ENCODE results near the gene RNPEPL1. TPM values are rescaled to one million over a fixed set of nuclear protein-coding genes. Genes with fewer than 3 reads are reported as not detected.

The RNPEPL1 gene
- total RNA-seq, 4 donors from 2014 or later = 49.1 to 127 (median 55.5) TPM

- TF ChIP-seq CTCF (IDR thresholded peaks at IDR 0.05) = no peak
- TF ChIP-seq POLR2AphosphoS5 (IDR thresholded peaks at IDR 0.05) = no peak
- no peak for TF ChIP-seq POLR2A (IDR thresholded peaks at IDR 0.05)
- TF ChIP-seq EP300 (IDR thresholded peaks at IDR 0.05) = no peak
- ATAC-seq = no peak
- H3K27me3 ChIP-seq = no peaks in the 10 kb centered on the region
- no peaks in the 10 kb centered on the region for H3K9me3 ChIP-seq
- H3K4me3 ChIP-seq = no peak overlapping the region
- H3K36me3 ChIP-seq = peaks cover 0 to 83% of the 10 kb centered on the region in 2 donors
- H3K27ac ChIP-seq = no peak overlapping the region
- H3K4me1 ChIP-seq = peaks cover 0 to 27% (median 5%) of the 10 kb centered on the region in 3 donors
- 75% methylated on average over 2 of the region's 32 CpGs; no CpG with 5 or more reads in 1 of the 2 donors for WGBS, 2 donors (ENCODE audit: low coverage in 1 of 2)
Observed at GRCh38 chr2:240576436-240577205, 8.3 kb downstream of the RNPEPL1 start.

GRCh38 chr2:240577281-240578109 is 9.2 kb downstream of the RNPEPL1 start:
- H3K27me3 ChIP-seq = no peaks in the 10 kb centered on the region
- TF ChIP-seq POLR2A (IDR thresholded peaks at IDR 0.05) = no peak
- peaks cover 0 to 75% of the 10 kb centered on the region in 2 donors for H3K36me3 ChIP-seq
- H3K4me3 ChIP-seq = no peak overlapping the region
- WGBS, 2 donors (ENCODE audit: low coverage in 1 of 2) = 100% methylated on average over 1 of the region's 26 CpGs; no CpG with 5 or more reads in 1 of the 2 donors
- H3K9me3 ChIP-seq = no peaks in the 10 kb centered on the region
- peaks cover 0 to 22% (median 5%) of the 10 kb centered on the region in 3 donors for H3K4me1 ChIP-seq
- peak overlapping the region in 1 of 4 donors; percentile 19 for H3K27ac ChIP-seq
- no peak for ATAC-seq

GRCh38 chr2:240578110-240578450 is 9.8 kb downstream of the RNPEPL1 start:
- TF ChIP-seq EP300 (IDR thresholded peaks at IDR 0.05) = no peak
- no peak for TF ChIP-seq POLR2AphosphoS5 (IDR thresholded peaks at IDR 0.05)
- no peak for TF ChIP-seq CTCF (IDR thresholded peaks at IDR 0.05)
- no peak for TF ChIP-seq POLR2A (IDR thresholded peaks at IDR 0.05)
- H3K4me3 ChIP-seq = no peak overlapping the region
- WGBS, 2 donors (ENCODE audit: low coverage in 1 of 2) = no CpG with 5 or more reads among the region's 9 CpGs
- H3K4me1 ChIP-seq = peaks cover 0 to 28% (median 5%) of the 10 kb centered on the region in 3 donors
- ATAC-seq = no peak
- H3K27ac ChIP-seq = peak overlapping the region in 1 of 4 donors; percentile 19
- H3K36me3 ChIP-seq = peaks cover 0 to 69% of the 10 kb centered on the region in 2 donors
- no peaks in the 10 kb centered on the region for H3K27me3 ChIP-seq
- H3K9me3 ChIP-seq = no peaks in the 10 kb centered on the region

GRCh38 chr2:240578488-240578887 is 10.2 kb downstream of the RNPEPL1 start:
- peak overlapping the region in 3 of 4 donors; percentile 17 to 59 (median 19) for H3K27ac ChIP-seq

More at GRCh38 chr2:240578488-240578887, 10.2 kb downstream of the RNPEPL1 start:
- no peak for ATAC-seq
- H3K4me1 ChIP-seq = peaks cover 0 to 32% (median 5%) of the 10 kb centered on the region in 3 donors
- no peaks in the 10 kb centered on the region for H3K27me3 ChIP-seq
- no peak overlapping the region for H3K4me3 ChIP-seq
- TF ChIP-seq CTCF (IDR thresholded peaks at IDR 0.05) = no peak
- TF ChIP-seq EP300 (IDR thresholded peaks at IDR 0.05) = no peak
- TF ChIP-seq POLR2AphosphoS5 (IDR thresholded peaks at IDR 0.05) = no peak
- TF ChIP-seq POLR2A (IDR thresholded peaks at IDR 0.05) = no peak
- H3K9me3 ChIP-seq = no peaks in the 10 kb centered on the region
- peaks cover 0 to 65% of the 10 kb centered on the region in 2 donors for H3K36me3 ChIP-seq
- 100% methylated on average over 1 to 2 of the region's 8 CpGs for whole genome bisulfite sequencing, 2 donors (ENCODE audit: low coverage in 1 of 2)
